SIG-M5 treated with dmso at 0.1 percent for 504 hours (cell line): ENCODE results near the gene PPP1R36.
"Not testable (repeated sequence)": the region's sequence is repeated elsewhere in the genome, so short reads cannot be mapped to it uniquely, and the experiment has no call there.

Experiments
- DNase-seq: peaks from one replicate; lab custom pipeline; 2025; ENCODE audit not compliant: unreplicated experiment; lab: John Stamatoyannopoulos, UW

PPP1R36 gene

DNA sequence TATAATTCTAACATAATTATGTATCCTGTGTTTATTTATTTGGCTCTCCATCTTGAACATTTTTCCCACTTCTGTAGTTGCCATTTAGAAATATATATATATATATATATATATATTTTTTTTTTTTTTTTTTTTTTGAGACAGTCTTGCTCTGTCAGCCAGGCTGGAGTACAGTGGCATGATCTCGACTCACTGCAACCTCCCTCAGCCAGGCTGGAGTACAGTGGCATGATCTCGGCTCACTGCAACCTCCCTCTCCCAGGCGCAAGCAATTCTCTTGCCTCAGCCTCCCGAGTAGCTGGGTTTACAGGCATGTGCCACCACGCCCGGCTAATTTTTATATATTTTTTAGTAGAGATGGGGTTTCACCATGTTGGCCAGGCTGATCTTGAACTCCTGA is 32.1 kb upstream of the PPP1R36 start:
- not testable (repeated sequence) for DNase-seq

DNA sequence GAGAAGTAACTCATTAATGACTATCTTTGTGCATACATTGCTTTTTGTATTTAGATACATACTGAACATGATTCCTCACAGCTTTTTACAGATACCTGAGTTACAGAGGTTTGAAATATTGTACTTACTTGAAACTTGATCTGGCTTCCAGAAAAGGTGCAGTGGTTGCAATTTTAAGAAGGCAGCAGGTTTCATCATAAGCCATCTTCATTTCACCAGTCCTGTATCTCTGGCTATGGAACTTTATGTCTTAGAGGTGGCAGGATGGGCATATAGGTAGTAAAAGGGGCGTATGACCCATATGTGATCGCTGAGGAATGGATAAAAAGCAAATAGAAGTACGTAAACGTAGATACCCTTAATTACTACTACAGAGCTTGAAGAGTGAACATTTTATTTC is 31.5 kb upstream of the PPP1R36 start:
- DNase-seq, result no peak

DNA sequence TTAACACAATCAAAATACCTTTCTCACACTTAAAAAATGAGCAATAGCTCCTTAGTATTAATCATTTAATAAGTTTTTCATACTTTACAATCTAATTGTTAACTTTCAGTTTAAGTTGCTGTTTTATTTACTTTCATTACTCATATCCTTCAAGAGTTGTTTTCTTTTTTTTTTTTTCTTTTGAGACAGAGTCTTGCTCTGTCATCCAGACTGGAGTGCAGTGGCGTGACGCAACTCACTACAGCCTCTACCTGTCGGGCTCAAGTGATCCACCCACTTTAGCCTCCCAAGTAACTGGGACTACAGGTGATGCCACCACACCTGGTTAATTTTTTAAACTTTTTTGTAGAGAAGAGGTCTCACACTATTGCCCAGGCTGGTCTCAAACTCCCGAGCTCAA is 29.1 kb upstream of the PPP1R36 start:
- DNase-seq, result no peak

DNA sequence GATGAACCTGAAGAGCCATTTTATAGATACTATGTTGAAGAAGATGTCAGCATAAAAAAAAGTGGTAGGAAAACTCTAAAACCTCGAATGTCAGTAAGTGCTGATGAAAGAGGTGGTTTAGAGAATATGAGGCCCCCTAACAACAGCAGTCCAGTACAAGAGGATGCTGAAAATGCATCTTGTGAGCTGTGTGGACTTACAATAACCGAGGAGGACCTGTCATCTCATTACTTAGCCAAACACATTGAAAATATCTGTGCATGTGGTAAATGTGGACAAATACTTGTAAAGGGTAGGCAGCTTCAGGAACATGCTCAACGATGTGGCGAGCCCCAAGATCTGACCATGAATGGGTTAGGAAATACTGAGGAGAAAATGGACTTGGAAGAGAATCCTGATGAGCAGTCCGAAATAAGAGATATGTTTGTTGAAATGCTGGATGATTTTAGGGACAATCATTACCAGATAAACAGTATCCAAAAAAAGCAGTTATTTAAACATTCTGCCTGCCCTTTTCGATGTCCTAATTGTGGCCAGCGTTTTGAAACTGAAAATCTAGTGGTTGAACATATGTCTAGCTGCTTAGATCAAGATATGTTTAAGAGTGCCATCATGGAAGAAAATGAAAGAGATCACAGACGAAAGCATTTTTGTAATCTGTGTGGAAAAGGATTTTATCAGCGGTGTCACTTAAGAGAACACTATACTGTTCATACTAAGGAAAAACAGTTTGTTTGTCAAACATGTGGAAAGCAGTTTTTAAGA is 27.0 kb upstream of the PPP1R36 start:
- no peak for DNase-seq

DNA sequence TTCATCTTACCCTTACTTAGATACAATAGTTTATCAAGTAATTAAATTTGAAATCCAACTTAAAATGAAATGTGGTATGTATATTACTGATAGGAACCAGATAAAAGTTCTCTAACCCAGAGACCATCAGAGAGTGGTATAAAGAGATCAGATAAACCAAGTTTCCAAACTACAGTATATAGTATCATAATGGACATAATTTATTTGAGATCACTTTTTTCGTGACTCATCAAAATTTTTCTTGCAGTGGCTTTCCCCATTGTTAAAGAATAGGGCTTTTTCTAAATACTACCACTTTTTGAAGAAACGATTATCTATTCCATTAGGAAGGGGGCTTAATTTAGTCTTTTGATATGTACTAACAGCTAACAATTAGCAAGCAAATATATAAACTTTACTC is 24.4 kb upstream of the PPP1R36 start:
- no peak for DNase-seq

DNA sequence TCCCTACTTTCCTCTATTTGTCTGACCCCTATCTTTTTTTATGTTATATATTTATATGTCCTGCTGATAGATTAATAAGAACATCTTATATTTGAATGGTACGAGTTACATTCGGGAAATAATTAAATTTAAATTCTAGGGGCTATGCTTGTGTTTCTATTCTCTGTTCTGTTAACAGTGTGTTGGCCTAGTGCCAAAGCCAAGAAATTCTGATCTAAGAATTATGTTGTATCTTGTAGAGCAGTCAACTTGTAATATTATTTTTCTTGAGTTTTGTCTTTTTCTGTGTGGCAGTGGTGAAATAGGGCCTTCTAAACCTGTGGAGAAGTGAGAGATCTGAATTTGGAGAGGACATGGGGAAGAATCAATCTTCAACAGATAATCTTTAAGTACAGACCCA is 18.2 kb upstream of the PPP1R36 start:
- DNase-seq, result no peak

DNA sequence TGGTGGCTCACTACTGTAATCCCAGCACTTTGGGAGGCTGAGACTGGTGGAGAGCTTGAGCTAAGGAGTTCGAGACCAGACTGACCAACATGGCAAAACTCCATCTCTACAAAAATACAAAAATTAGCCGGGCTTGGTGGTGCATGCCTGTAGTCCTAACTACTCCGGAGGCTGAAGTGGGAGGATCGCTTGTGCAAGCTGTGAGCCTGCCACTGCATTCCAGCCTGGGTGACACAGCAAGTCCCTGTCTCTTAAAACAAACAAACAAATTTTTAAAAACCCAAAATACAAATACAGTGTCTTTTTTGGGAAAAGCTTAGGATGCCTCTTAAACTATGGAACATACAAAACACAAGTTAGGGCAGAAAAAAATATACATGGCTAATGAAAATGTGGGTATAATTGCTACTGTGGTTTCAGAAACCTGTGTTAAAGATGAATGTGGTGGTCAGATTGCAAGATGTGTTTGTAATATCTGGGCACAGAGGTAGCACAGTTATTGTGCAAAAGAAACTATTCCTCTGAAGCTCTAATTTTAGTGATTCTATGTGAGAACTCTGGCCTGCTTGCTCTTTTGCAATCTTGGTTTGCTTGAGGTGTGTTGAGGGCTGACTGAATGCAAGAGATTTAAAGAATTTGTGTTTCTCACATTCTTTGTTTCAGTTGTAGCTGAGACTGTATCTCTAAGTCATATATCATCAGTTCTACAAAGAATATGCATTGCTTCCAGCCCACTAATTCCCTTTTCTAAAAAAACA is 13.1 kb upstream of the PPP1R36 start:
- no peak for DNase-seq

DNA sequence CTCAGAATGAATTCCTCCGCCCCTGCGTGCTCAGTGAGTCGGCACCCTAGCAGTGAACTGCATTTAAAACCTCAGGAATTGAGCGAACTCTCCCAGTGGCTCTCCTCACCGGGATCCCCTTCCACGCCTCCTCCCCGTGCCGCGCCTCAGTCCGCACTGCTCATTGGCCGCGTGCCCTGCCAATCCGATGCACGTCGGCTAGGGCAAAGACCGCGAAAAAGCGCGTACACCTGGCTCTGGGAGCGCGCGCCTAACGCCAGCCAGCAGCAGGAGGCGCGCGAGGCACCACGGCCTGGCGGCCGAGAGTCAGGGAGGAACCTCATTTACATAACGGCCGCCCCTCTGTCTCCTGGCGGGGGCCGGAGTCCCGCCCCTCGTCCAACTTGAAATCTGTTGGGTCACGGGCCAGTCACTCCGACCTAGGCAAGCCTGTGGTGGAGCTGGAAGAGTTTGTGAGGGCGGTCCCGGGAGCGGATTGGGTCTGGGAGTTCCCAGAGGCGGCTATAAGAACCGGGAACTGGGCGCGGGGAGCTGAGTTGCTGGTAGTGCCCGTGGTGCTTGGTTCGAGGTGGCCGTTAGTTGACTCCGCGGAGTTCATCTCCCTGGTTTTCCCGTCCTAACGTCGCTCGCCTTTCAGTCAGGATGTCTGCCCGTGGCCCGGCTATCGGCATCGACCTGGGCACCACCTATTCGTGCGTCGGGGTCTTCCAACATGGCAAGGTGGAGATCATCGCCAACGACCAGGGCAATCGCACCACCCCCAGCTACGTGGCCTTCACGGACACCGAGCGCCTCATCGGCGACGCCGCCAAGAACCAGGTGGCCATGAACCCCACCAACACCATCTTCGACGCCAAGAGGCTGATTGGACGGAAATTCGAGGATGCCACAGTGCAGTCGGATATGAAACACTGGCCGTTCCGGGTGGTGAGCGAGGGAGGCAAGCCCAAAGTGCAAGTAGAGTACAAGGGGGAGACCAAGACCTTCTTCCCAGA is 9.3 kb upstream of the PPP1R36 start, which contains the start of gene HSPA2:
Gene HSPA2 (plus strand): TSS at position 534 of the 995 bp plus-strand sequence. CDS start 109 bp downstream, at position 643.
- DNase-seq, result peak; percentile 89

DNA sequence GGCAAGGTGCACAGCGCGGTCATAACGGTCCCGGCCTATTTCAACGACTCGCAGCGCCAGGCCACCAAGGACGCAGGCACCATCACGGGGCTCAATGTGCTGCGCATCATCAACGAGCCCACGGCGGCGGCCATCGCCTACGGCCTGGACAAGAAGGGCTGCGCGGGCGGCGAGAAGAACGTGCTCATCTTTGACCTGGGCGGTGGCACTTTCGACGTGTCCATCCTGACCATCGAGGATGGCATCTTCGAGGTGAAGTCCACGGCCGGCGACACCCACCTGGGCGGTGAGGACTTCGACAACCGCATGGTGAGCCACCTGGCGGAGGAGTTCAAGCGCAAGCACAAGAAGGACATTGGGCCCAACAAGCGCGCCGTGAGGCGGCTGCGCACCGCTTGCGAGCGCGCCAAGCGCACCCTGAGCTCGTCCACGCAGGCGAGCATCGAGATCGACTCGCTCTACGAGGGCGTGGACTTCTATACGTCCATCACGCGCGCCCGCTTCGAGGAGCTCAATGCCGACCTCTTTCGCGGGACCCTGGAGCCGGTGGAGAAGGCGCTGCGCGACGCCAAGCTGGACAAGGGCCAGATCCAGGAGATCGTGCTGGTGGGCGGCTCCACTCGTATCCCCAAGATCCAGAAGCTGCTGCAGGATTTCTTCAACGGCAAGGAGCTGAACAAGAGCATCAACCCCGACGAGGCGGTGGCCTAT is 8.3 kb upstream of the PPP1R36 start:
- no peak for DNase-seq

DNA sequence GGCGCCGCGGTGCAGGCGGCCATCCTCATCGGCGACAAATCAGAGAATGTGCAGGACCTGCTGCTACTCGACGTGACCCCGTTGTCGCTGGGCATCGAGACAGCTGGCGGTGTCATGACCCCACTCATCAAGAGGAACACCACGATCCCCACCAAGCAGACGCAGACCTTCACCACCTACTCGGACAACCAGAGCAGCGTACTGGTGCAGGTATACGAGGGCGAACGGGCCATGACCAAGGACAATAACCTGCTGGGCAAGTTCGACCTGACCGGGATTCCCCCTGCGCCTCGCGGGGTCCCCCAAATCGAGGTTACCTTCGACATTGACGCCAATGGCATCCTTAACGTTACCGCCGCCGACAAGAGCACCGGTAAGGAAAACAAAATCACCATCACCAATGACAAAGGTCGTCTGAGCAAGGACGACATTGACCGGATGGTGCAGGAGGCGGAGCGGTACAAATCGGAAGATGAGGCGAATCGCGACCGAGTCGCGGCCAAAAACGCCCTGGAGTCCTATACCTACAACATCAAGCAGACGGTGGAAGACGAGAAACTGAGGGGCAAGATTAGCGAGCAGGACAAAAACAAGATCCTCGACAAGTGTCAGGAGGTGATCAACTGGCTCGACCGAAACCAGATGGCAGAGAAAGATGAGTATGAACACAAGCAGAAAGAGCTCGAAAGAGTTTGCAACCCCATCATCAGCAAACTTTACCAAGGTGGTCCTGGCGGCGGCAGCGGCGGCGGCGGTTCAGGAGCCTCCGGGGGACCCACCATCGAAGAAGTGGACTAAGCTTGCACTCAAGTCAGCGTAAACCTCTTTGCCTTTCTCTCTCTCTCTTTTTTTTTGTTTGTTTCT is 7.6 kb upstream of the PPP1R36 start:
- DNase-seq, result no peak

DNA sequence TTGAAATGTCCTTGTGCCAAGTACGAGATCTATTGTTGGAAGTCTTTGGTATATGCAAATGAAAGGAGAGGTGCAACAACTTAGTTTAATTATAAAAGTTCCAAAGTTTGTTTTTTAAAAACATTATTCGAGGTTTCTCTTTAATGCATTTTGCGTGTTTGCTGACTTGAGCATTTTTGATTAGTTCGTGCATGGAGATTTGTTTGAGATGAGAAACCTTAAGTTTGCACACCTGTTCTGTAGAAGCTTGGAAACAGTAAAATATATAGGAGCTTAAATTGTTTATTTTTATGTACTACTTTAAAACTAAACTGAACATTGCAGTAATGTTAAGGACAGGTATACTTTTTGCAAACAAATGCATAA is 6.9 kb upstream of the PPP1R36 start:
- no peak for DNase-seq

DNA sequence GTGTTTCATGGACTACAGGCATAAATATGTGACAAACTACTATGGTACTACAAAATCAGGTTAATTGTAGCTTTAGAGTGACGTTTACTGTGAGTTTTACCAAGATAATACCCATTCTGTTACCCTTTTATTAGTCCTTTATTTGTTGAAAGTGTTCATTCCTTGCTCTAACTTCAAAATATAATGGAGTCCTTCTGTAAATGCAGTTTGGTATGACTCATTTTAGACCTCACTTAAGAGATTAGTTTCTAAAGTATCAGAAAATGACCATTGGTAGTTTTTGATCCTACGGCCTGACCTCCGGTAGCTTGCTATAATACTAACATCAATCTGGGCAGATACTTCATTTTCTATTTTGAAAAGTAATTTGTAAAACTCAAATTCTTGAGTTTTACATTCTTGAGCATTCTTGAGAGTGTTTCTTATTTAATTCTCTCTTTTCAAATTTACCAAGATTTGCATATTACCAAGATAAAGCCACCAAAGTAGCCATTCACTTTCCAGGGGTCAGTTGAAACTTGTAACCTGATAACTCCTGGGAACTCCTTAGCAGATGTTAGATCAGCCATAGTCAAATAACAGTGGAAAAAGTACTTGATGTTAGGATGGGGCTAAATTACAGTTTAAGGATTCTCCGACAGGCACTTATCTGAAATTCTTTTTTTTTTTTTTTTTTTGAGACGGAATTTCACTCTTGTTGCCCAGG is 5.0 kb upstream of the PPP1R36 start:
- no peak for DNase-seq

DNA sequence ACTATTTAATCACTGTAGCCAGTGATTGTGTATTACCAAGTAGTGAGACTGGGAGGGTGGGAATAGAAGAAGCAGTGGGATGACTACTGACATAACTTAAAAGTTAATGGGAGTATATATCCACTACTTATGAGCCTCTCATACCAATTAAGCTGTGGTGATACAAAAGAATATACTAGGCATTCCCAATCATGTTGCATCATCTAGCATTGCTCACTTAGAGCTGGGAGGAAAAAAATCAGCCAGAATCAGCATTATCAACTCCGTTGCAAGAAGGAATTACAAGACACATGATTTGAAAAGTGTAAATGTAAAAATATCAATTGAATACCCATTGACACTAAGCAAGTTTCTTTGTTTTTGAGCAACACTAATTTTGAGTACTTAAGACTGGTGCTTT is 745 bp upstream of the PPP1R36 start:
- DNase-seq, result no peak

DNA sequence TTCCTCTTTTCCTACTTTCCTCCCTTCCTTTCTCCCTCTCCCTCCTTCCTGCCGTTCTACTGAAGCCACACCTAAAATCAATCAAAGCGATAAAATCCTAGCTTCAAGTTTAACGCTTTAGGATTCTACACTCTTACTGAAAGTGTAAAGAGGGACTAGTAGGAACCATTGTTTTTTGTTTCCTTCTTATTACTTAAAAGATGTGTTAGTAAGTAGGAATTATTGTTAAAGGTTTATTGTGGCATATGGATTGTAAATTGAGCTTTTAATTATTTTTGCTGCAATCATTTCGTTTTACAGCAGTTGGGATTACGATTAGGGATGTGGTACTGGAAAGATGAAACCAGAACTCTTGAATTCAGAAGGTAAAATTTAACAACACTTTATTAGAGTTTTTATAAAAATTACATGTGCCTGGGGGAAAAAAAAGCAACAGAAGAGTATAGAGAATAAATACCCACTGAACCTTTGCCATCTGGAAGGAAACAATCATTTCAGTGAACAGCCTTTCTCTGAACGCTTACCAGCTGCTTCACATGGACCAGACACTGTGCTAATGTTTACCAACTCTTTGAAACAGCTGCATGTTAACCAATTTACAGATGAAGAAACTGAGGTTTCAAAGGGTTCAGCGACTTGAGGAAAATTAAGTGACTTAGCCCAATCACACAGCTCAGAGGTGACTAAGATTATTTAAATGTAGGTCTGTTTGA is 1.0 kb downstream of the PPP1R36 start:
- no peak for DNase-seq

DNA sequence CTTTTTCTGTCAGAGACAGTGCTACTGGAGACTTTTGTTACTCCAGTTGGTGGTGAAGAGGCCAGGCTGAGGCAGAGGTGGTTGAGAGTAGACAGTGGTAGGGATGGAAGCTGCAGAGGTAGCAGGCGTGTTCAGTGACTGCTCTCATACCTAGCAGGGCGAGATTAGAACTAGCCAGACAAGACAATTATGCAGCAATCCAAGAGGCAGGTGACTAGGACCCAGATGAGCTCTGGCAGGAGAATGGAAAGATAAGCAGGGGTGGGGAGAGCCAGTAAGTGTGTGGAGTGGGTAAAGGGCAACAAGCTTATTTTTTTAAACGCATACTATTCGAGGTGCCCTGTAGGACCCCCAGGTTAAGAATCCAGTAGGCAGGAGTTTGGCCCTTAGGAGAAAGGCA is 4.8 kb downstream of the PPP1R36 start:
- DNase-seq, result no peak

DNA sequence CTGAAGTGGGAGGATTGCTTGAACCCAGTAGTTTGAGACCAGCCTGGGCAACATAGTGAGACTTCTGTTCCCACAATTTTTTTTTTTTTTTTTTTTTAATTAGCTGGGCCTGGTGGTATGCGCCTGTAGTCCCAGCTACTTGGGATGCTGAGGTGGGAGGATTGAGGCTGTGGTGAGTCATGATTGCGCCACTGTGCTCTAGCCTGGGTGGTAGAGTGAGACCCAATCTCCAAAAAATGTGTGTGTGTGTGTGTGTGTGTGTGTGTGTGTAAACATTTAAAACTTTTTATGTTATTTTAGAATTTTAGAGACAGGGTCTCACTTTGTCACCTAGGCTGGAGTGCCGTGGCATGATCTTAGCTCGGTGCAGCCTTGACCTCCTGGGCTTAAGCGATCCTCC is 6.8 kb downstream of the PPP1R36 start:
- peak; percentile 41 for DNase-seq

DNA sequence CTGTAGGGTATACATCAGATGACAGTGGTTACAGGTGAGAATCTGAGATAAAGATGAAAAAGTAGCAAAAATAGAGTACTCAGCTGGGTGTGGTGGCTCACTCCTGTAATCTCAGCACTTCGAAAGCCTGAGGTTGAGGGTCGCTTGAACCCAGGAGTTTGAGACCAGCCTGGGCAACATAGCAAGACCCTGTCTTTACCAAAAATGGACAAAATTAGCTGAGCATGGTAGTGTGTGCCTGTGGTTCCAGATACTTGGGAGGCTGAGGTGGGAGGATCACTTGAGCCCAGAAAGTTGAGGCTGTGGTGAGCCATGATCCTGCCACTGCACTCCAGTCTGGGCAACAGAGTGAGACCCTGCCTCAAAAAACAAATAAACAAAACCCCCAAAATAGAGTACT is 8.5 kb downstream of the PPP1R36 start:
- not testable (repeated sequence) for DNase-seq

DNA sequence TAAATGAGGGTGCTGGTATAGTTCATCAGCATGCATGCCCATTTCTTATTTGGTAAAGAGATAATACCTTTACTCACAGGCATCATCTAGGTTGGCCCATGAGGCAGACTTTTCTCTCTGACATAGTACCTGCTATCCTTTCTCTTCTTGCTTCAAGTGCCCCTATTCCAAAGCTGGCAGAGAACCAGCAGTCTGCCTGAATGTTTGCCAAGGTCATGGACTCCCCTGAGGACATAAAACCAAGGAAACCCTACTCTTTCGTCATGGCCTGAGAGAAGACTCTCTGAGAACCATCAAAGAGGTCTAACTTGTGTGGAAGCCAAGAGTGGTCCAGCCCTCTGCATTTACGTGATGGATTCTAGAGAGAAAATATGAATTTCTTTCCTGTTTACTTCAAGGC is 11.9 kb downstream of the PPP1R36 start:
- no peak for DNase-seq

DNA sequence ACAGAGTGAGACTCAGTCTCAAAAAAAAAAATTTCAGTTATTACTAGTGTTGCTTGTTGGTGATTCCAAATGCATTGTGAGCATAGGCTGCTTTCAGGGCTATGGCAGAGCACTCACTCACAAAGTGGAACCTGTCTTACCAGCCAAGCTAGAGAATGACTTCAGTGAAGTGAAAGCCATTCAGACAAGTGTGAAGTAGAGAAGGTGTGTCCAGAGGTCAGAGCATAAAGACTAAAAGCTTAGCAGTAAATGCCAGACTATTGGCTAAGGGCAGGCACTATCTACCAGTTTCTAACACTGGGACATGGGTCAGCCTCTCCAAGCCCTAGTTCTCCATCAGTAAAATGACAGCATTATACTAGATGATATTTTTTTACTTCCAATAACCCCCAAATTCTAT is 12.7 kb downstream of the PPP1R36 start:
- peak; percentile 72 for DNase-seq
